Tibial nerve (tissue), 4 donors: ENCODE measurements around the gene TRIM66. TPM values are rescaled to one million over a fixed set of nuclear protein-coding genes. Genes with fewer than 3 reads are reported as not detected.
A peak's percentile ranks its signal among the peaks of the same experiment; 100 is the strongest.

Experiments used
- DNase-seq, 2 donors: peaks; one replicate each; pipeline ENCODE4 v3.0.0-alpha.2; 2019; ENCODE audit warnings: low spot score in 2 of 2
- H3K27ac ChIP-seq, 4 donors: fragments of 200-600 bp; sonication (generic) in 3 of 4; one replicate each; pipeline ENCODE4 v1.5.1; 2017 to 2019; ENCODE audit warnings: mild to moderate bottlenecking in 1 of 4
- H3K27me3 ChIP-seq, 2 donors: fragments of 200-600 bp; sonication (generic) in 1 of 2; one replicate each; pipeline versions ENCODE4 v1.5.1 to v1.6.0; 2017 to 2019
- H3K36me3 ChIP-seq, 3 donors: fragments of 200-600 bp; sonication (generic); one replicate each; pipeline ENCODE4 v1.5.1; 2018 to 2019
- H3K4me1 ChIP-seq, 4 donors: fragments of 200-600 bp; sonication (generic) in 3 of 4; one replicate each; pipeline ENCODE4 v1.5.1; 2017 to 2019
- H3K4me3 ChIP-seq, 4 donors: fragments of 200-600 bp; sonication (generic) in 3 of 4; one replicate each; pipeline ENCODE4 v1.5.1; 2017 to 2019; ENCODE audit warnings: mild to moderate bottlenecking in 1 of 4, moderate library complexity in 1 of 4
- H3K9me3 ChIP-seq, 4 donors: fragments of 200-600 bp; sonication (generic) in 3 of 4; one replicate each; pipeline ENCODE4 v1.5.1; 2017 to 2019
- EP300 ChIP-seq, 2 donors: sonication (generic); formaldehyde crosslinking; IDR thresholded peaks; one replicate each; pipeline ENCODE4 v1.6.1; 2017; ENCODE audit warnings: antibody characterized with exemption in 2 of 2, mild to moderate bottlenecking in 1 of 2
- POLR2A ChIP-seq, 2 donors: fragments of 450-650 bp; IDR thresholded peaks; one replicate each; pipeline ENCODE4 v1.6.1; 2017; ENCODE audit warnings: antibody characterized with exemption in 2 of 2, mild to moderate bottlenecking in 2 of 2, moderate library complexity in 2 of 2
- WGBS, 2 donors: methylation state at CpG; one replicate each; pipeline ENCODE4 v1.1.5; 2018; 5-methylcytosine and 5-hydroxymethylcytosine counted together
- total RNA-seq, 4 donors: library from RNA; depleted of rRNA; stranded (reverse); fragments of >200 nt; gene quantifications; one replicate each; pipeline ENCODE4 v1.1.0, GENCODE V29; 2016
- TF ChIP-seq, protein P1 (sequence below), 5 experiments: fragments of 200-600 bp in 3 of 5; fragments of 450-650 bp in 2 of 5; sonication (generic) in 3 of 5; IDR thresholded peaks; one replicate each; pipeline ENCODE4 v1.5.1; 2016 to 2019; ENCODE audit warnings: antibody characterized with exemption in 5 of 5, mild to moderate bottlenecking in 3 of 5, moderate library complexity in 2 of 5

The TRIM66 gene
- total RNA-seq, 4 donors from 2014 or later, result 7.1 to 26.5 (median 16.2) TPM

DNA sequence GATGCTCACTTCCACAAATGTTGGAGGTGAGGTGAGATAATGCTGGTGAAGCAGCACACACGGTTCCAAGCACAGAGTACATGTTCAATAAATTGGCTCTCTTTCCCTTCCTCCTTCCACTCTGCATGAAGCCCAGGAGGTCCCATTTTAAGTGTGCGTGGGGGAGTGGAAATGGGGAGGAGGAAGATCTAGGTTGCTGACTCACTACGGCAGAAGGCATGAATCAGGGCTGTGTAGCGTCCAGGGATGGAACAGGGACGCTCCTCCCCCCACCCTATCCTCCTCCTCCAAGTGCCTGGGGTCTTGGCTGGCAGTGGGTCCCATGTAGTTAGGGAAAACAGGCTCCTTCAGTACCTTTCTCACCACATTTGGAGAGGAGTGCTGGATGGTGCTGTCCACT, 44.2 kb downstream of the TRIM66 start:
- H3K4me1 ChIP-seq, result no peaks in the 10 kb centered on the region
- H3K36me3 ChIP-seq, result peaks cover 0 to 100% (median 2%) of the 10 kb centered on the region in 3 donors
- H3K27ac ChIP-seq, result no peak overlapping the region
- no peak overlapping the region for H3K4me3 ChIP-seq
- TF ChIP-seq POLR2A (IDR thresholded peaks at IDR 0.05) (no peak), EP300 (IDR thresholded peaks at IDR 0.05) (no peak)
- TF ChIP-seq, protein P1, sequence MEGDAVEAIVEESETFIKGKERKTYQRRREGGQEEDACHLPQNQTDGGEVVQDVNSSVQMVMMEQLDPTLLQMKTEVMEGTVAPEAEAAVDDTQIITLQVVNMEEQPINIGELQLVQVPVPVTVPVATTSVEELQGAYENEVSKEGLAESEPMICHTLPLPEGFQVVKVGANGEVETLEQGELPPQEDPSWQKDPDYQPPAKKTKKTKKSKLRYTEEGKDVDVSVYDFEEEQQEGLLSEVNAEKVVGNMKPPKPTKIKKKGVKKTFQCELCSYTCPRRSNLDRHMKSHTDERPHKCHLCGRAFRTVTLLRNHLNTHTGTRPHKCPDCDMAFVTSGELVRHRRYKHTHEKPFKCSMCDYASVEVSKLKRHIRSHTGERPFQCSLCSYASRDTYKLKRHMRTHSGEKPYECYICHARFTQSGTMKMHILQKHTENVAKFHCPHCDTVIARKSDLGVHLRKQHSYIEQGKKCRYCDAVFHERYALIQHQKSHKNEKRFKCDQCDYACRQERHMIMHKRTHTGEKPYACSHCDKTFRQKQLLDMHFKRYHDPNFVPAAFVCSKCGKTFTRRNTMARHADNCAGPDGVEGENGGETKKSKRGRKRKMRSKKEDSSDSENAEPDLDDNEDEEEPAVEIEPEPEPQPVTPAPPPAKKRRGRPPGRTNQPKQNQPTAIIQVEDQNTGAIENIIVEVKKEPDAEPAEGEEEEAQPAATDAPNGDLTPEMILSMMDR (IDR thresholded peaks at IDR 0.05), result no peak
- DNase-seq, result no peak
- peaks cover 0 to 5% (median 0%) of the 10 kb centered on the region in 4 donors for H3K9me3 ChIP-seq
- WGBS, 2 donors, result 74 to 83% methylated on average over 5 of the region's 5 CpGs
- H3K27me3 ChIP-seq, result no peaks in the 10 kb centered on the region

DNA sequence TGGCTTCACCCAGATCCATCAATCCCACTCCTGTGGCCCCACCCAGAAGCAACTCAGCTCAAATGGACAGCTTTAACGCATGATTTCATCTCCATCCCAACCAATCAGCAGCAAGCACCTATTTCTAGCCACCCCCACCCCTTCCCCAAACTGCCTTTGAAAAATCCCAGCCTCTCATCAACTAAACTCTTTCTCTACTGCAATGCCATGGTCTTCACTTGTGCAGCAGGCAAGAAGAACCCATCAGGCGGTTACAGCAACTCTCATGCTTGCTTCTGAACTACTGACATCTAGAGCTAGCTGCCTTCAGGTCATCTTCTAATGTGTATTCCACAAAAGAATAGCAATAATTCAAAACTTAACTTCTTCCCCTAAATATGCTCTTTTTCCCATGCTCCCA, 46.3 kb downstream of the TRIM66 start:
- Histone ChIP-seq H3K4me3 (no peak overlapping the region), H3K27ac (no peak overlapping the region), H3K9me3 (peaks cover 0 to 5% (median 0%) of the 10 kb centered on the region in 4 donors), H3K4me1 (no peaks in the 10 kb centered on the region), H3K27me3 (no peaks in the 10 kb centered on the region), H3K36me3 (peaks cover 0 to 86% (median 2%) of the 10 kb centered on the region in 3 donors)
- DNase-seq, result no peak
- 70 to 100% methylated on average over 2 of the region's 2 CpGs for whole genome bisulfite sequencing, 2 donors
- TF ChIP-seq POLR2A (IDR thresholded peaks at IDR 0.05), result no peak
- TF ChIP-seq, protein P1 (IDR thresholded peaks at IDR 0.05), result no peak
- no peak for TF ChIP-seq EP300 (IDR thresholded peaks at IDR 0.05)

DNA sequence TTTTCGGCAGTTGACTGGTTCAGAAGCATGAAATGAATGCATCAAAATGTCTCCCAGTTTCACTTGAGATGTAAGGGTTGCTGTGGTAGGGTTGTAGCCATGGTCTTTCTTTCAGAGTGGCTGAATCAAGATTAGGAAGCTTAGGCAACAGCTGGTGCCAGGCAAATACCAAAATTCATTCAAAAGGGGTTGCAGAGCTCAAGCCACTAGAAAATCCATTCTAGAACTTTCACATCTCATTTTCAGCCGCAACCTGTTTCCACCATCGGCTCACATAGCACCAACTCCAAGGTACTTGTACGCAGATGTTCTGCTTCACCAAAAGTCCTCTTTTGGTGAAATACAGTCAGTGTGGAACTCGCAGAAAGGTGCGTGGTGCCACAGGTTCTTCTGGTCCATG, 48.0 kb downstream of the TRIM66 start:
- Histone ChIP-seq H3K4me1 (no peaks in the 10 kb centered on the region), H3K9me3 (peaks cover 0 to 5% (median 0%) of the 10 kb centered on the region in 4 donors), H3K27ac (no peak overlapping the region), H3K27me3 (no peaks in the 10 kb centered on the region), H3K36me3 (peaks cover 0 to 75% (median 2%) of the 10 kb centered on the region in 3 donors), H3K4me3 (no peak overlapping the region)
- TF ChIP-seq POLR2A (IDR thresholded peaks at IDR 0.05), result no peak
- TF ChIP-seq EP300 (IDR thresholded peaks at IDR 0.05), result no peak
- TF ChIP-seq, protein P1 (IDR thresholded peaks at IDR 0.05), result no peak
- no peak for DNase-seq
- 95 to 96% methylated on average over 6 of the region's 6 CpGs for WGBS, 2 donors

DNA sequence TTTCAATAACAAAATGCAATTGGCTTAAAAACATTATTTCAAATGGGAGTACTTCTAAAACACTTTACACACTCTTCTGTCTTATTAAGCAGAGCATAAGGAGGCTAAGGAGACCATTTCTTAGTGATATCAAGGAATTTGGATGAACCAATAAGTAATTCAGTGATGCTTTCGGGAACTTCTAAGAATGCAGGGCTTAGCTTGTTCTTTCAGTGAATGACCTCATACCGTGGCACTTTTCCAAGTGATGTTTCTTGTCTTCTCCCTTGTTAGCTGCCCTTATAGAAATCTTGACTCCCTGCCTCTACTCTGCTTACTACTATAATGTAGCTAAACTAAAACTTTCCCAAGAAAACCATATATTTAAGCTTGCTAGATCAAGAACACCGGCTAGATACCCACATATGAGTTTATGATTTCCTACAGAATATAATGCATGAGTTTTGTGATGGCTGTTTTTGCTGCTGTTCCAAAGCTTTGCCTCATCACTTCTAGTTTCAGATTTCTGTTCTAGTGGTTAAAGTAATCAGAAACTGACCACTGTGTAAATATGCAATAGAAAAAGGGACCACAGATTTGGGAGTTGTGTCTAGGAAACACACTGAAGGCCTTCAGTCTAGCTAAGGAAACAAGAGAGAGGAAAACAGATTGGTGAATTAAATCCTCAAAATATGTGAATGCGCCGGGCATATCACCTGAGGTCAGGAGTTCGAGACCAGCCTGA, 50.9 kb downstream of the TRIM66 start:
- DNase-seq, result peak in 1 of 2 donors; percentile 57
- H3K36me3 ChIP-seq, result peaks cover 0 to 46% (median 2%) of the 10 kb centered on the region in 3 donors
- WGBS, 2 donors, result 59 to 64% methylated on average over 6 of the region's 6 CpGs
- no peak overlapping the region for H3K27ac ChIP-seq
- H3K9me3 ChIP-seq, result peaks cover 0 to 5% (median 0%) of the 10 kb centered on the region in 4 donors
- no peaks in the 10 kb centered on the region for H3K27me3 ChIP-seq
- no peak for TF ChIP-seq POLR2A (IDR thresholded peaks at IDR 0.05)
- TF ChIP-seq EP300 (IDR thresholded peaks at IDR 0.05), result no peak
- TF ChIP-seq, protein P1 (IDR thresholded peaks at IDR 0.05), result no peak
- H3K4me3 ChIP-seq, result no peak overlapping the region
- H3K4me1 ChIP-seq, result no peaks in the 10 kb centered on the region

DNA sequence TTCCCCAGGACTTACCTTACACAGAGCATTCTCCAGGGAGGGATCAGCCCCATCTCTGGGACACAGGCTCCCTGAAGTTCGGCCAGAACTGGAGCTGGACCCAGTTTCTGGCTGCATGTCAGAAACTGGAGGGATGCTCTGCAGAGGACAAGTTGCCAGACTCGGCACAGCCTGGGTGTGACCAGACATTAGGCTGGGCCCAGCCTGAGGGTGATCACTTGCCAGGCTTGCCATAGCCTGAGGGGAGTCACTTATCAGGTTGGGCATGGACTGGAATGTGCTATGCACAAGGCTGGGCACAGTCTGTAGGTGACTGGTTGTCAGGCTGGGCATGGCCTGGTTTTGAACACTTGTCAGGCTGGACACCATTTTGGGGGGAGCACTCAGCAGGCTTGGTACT, 57.8 kb downstream of the TRIM66 start:
- 78 to 100% methylated on average over 1 to 2 of the region's 2 CpGs for WGBS, 2 donors
- DNase-seq, result no peak
- H3K36me3 ChIP-seq, result peaks cover 0 to 63% (median 0%) of the 10 kb centered on the region in 3 donors
- H3K27ac ChIP-seq, result no peak overlapping the region
- H3K4me3 ChIP-seq, result no peak overlapping the region
- H3K4me1 ChIP-seq, result no peaks in the 10 kb centered on the region
- H3K9me3 ChIP-seq, result no peaks in the 10 kb centered on the region
- no peaks in the 10 kb centered on the region for H3K27me3 ChIP-seq
- TF ChIP-seq POLR2A (IDR thresholded peaks at IDR 0.05) (no peak), EP300 (IDR thresholded peaks at IDR 0.05) (no peak)
- TF ChIP-seq, protein P1 (IDR thresholded peaks at IDR 0.05), result no peak
